ENCODE data around the gene PDE10A.

DNA sequence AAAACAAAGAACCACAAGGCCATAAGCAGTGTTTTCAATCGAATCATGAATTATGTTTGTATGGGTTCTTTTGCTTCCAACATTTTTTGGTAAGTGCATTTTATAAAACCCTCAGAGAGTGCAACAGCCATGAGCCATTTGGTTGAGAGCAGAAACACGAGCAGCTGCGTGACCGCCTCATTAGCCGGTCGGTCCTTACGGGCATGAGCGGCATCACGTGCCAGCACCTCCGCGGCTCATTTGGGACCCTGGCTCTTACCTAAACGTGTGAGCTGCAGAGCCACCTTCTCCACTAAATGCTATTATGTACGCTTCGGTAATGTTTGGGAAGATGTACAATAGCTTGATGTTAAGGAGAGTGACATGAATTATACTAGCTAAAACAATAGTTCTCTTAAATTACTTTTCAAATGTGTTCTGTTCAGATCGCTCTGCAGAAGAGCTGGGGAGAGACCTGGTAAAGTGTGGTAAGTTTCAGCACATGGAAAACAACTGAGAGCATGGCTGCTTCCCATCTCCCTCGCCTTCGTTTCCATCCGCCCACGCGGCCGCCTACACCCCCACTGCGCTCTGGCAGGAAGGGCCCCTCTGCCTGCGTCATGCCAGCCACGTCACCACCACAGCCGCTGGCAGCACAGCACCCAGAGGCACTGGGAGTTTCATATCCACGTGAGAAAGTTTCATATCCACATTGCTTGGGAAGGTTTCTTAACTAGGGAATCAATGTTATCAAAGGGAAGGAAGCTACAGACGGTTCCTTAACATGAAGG, 23.7 kb upstream of the PDE10A start:
- TF ChIP-seq, protein P1, sequence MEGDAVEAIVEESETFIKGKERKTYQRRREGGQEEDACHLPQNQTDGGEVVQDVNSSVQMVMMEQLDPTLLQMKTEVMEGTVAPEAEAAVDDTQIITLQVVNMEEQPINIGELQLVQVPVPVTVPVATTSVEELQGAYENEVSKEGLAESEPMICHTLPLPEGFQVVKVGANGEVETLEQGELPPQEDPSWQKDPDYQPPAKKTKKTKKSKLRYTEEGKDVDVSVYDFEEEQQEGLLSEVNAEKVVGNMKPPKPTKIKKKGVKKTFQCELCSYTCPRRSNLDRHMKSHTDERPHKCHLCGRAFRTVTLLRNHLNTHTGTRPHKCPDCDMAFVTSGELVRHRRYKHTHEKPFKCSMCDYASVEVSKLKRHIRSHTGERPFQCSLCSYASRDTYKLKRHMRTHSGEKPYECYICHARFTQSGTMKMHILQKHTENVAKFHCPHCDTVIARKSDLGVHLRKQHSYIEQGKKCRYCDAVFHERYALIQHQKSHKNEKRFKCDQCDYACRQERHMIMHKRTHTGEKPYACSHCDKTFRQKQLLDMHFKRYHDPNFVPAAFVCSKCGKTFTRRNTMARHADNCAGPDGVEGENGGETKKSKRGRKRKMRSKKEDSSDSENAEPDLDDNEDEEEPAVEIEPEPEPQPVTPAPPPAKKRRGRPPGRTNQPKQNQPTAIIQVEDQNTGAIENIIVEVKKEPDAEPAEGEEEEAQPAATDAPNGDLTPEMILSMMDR (IDR thresholded peaks at IDR 0.05): no peak
- no peak for TF ChIP-seq POLR2A (IDR thresholded peaks at IDR 0.05)

Measured in tibial nerve (tissue), 3 donors.